Measurements from ENCODE around the gene RAB5B.
"Not testable (repeated sequence)": the region's sequence is repeated elsewhere in the genome, so short reads cannot be mapped to it uniquely, and the experiment has no call there.

The RAB5B gene

GRCh38 chr12:56031987-56032386 is 58.1 kb downstream of the RAB5B start:
- Mint-ChIP-seq H3K4me3 (no peak overlapping the region), H3K27ac (no peak overlapping the region)
- DNase-seq (ENCODE audit: low spot score in 2 of 2): no peak

GRCh38 chr12:56034586-56035332 is 60.9 kb downstream of the RAB5B start:
- Mint-ChIP-seq H3K27me3 (no peaks in the 10 kb centered on the region), H3K27ac (no peak overlapping the region), H3K4me1 (no peaks in the 10 kb centered on the region), H3K36me3 (peaks cover 11% of the 10 kb centered on the region), H3K9me3 (no peaks in the 10 kb centered on the region), H3K4me3 (no peak overlapping the region)
- no peak for ATAC-seq (ENCODE audit: low read depth)
- no peak for DNase-seq (ENCODE audit: low spot score in 2 of 2)

More at GRCh38 chr12:56031987-56032386, 58.1 kb downstream of the RAB5B start:
- H3K36me3 Mint-ChIP-seq: peaks cover 14% of the 10 kb centered on the region
- H3K4me1 Mint-ChIP-seq: no peaks in the 10 kb centered on the region
- H3K9me3 Mint-ChIP-seq: no peaks in the 10 kb centered on the region
- no peaks in the 10 kb centered on the region for H3K27me3 Mint-ChIP-seq
- no peak for ATAC-seq (ENCODE audit: low read depth)

GRCh38 chr12:56037161-56037560 is 63.3 kb downstream of the RAB5B start:
- peaks cover 5% of the 10 kb centered on the region for H3K4me1 Mint-ChIP-seq
- H3K27me3 Mint-ChIP-seq: no peaks in the 10 kb centered on the region

GRCh38 chr12:56038022-56038655 is 64.3 kb downstream of the RAB5B start:
- peaks cover 15% of the 10 kb centered on the region for H3K36me3 Mint-ChIP-seq
- no peak overlapping the region for H3K4me3 Mint-ChIP-seq
- no peak overlapping the region for H3K27ac Mint-ChIP-seq
- no peaks in the 10 kb centered on the region for H3K9me3 Mint-ChIP-seq
- H3K27me3 Mint-ChIP-seq: no peaks in the 10 kb centered on the region
- H3K4me1 Mint-ChIP-seq: peaks cover 11% of the 10 kb centered on the region
- ATAC-seq (ENCODE audit: low read depth) (no peak), DNase-seq (ENCODE audit: low spot score in 2 of 2) (no peak)

More at GRCh38 chr12:56037161-56037560, 63.3 kb downstream of the RAB5B start:
- Mint-ChIP-seq H3K36me3 (peaks cover 12% of the 10 kb centered on the region), H3K27ac (no peak overlapping the region), H3K4me3 (no peak overlapping the region), H3K9me3 (no peaks in the 10 kb centered on the region)
- ATAC-seq (ENCODE audit: low read depth): no peak
- no peak for DNase-seq (ENCODE audit: low spot score in 2 of 2)

- H3K4me3 Mint-ChIP-seq: no peak overlapping the region
- H3K36me3 Mint-ChIP-seq: peaks cover 20% of the 10 kb centered on the region
- DNase-seq (ENCODE audit: low spot score in 2 of 2) (no peak), ATAC-seq (ENCODE audit: low read depth) (no peak)
- H3K27me3 Mint-ChIP-seq: no peaks in the 10 kb centered on the region
- H3K9me3 Mint-ChIP-seq: no peaks in the 10 kb centered on the region
- no peak overlapping the region for H3K27ac Mint-ChIP-seq
- peaks cover 13% of the 10 kb centered on the region for H3K4me1 Mint-ChIP-seq
Measured at GRCh38 chr12:56040151-56040550, 66.3 kb downstream of the RAB5B start.

- Mint-ChIP-seq H3K9me3 (no peaks in the 10 kb centered on the region), H3K27me3 (no peaks in the 10 kb centered on the region), H3K4me3 (peak overlapping the region; percentile 93), H3K27ac (peak overlapping the region; percentile 93), H3K4me1 (peaks cover 13% of the 10 kb centered on the region), H3K36me3 (peaks cover 16% of the 10 kb centered on the region)
- DNase-seq (ENCODE audit: low spot score in 2 of 2): no peak
- no peak for ATAC-seq (ENCODE audit: low read depth)
Measured at GRCh38 chr12:56040963-56041551, 67.2 kb downstream of the RAB5B start.

- DNase-seq (ENCODE audit: low spot score in 2 of 2): peak; percentile 84 to 91
- peaks cover 16% of the 10 kb centered on the region for H3K4me1 Mint-ChIP-seq
- H3K27ac Mint-ChIP-seq: peak within 1 kb of the TSS; percentile 93
- H3K4me3 Mint-ChIP-seq: peak within 1 kb of the TSS; percentile 93
- peak; percentile 93 for ATAC-seq (ENCODE audit: low read depth)
- no peaks in the 10 kb centered on the region for H3K9me3 Mint-ChIP-seq
- H3K36me3 Mint-ChIP-seq: peaks cover 15% of the 10 kb centered on the region
- no peaks in the 10 kb centered on the region for H3K27me3 Mint-ChIP-seq
Measured at GRCh38 chr12:56041552-56042429, 67.9 kb downstream of the RAB5B start, which contains the start of gene RPS26. Gene RPS26, plus strand, starts transcription at chr12:56041918. Its CDS starts 249 bp downstream, at chr12:56042167.

- Mint-ChIP-seq H3K36me3 (peaks cover 13% of the 10 kb centered on the region), H3K4me3 (peak overlapping the region; percentile 93), H3K4me1 (peaks cover 16% of the 10 kb centered on the region), H3K27ac (peak overlapping the region; percentile 93)
- not testable (repeated sequence) for ATAC-seq (ENCODE audit: low read depth); DNase-seq (ENCODE audit: low spot score in 2 of 2); H3K9me3 Mint-ChIP-seq; H3K27me3 Mint-ChIP-seq
Measured at GRCh38 chr12:56042430-56042813, 68.5 kb downstream of the RAB5B start.

GRCh38 chr12:56042843-56043242 is 69.0 kb downstream of the RAB5B start:
- Mint-ChIP-seq H3K36me3 (peaks cover 13% of the 10 kb centered on the region), H3K4me1 (peaks cover 16% of the 10 kb centered on the region), H3K9me3 (no peaks in the 10 kb centered on the region), H3K4me3 (peak overlapping the region; percentile 93), H3K27me3 (no peaks in the 10 kb centered on the region), H3K27ac (peak overlapping the region; percentile 93)
- DNase-seq (ENCODE audit: low spot score in 2 of 2): no peak
- no peak for ATAC-seq (ENCODE audit: low read depth)
